GM19099 (cell line): ENCODE measurements around the gene RAB8B.

Source experiments
- POLR2A ChIP-seq: IDR thresholded peaks from 3 replicates; pipeline ENCODE4 v1.6.1; 2011; ENCODE audit warnings: low read depth; ENCODE audit not compliant: insufficient read length; ENCODE audit errors: extremely low read depth

The RAB8B gene

GRCh38 chr15:63296195-63296594, 106.8 kb downstream of the RAB8B start:
- TF ChIP-seq POLR2A, result no peak

DNA sequence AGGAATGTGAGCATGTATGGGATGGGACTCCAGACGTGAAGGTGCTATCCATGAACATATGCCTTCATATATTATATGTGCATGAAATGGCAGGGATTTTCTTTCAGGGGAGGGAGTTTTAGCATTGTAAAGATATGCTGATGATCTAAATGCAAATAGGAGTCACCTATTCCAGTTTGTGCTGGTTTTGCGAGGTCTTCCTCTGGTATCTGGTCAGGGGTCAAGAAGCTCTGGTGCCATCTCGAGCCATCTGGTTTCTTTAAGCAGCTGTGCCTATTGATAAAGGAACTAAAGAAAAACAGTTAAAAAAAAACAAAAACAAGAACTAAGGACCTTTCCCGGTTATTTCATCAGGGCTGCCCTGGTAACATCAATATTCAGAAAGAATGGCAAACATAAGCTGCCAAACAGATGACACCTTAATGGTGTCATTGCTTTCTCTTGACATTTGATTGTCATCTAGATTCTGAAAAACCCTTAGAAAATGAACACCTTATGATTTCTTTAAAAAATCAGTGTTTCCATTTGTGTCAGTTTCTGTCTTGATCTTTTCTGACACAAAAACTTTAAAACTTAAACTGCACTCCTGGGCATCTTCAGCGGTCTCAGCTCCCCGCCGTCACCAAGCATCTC, 110.7 kb downstream of the RAB8B start:
- TF ChIP-seq POLR2A, result no peak

GRCh38 chr15:63301088-63301487, 111.7 kb downstream of the RAB8B start:
- no peak for TF ChIP-seq POLR2A

DNA sequence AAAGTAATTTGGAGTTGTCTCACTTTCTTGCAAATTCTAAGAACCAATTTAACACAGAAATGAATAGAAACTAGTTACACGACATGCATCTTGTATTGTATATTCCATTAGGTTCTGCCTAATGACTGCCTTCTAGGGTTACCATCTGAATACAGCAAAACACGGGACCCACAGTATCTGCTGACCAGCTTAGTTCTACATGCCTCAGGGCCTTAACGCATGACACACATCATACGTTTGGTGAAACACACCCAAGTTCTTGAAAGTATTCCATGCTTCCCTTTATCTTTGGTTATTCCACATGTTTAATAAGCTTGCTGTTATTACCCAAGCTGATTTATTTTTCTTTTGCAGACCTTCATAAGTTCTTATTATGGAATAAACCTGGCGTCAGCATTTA, 115.9 kb downstream of the RAB8B start:
- TF ChIP-seq POLR2A, result no peak

DNA sequence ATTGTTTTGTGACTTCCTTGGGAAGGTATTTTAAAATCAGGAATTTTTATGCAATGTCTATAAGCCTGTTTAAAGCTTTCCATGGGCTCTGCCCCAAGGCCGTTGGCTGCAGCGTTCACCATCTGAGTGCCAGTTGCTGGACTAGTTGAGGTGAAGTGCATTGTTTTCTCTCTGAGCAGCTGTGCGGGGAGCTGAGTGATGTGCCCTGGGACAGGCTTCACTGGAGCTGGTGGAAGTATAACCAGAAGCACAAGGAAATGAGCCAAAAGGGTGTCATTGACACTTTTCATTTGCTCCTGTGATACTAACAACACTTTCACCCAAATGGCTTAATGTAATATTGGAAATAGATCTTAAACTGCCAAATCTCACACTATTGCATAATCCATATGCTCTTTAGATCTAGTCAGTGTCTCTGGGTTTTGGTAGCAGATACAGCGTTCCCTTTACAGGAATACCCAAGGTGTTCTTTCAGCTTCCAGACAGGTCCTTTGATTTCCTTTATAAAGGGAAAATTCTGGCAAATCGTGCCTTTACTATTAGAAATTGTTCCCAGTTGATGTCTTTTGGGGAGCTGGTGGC, 117.2 kb downstream of the RAB8B start:
- TF ChIP-seq POLR2A, result no peak

DNA sequence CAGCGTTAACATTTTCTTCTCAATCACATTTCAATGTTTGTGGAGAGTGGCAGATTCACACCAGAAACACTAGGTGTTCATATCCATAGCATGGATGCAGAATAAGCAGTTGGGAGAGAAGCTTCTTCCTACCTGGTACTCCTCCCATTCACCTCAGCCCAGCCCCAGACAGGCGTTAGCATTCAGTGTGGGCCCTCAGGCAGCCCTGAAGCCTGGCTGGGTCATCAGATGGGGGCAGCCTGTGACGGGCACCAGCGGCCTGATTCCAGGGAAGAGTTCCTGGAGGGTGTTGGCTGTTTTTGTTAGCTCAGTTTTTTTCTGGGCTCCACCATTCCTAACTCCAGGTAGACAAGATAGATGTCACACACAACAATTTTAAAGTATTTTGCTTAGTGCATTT, 119.1 kb downstream of the RAB8B start:
- no peak for TF ChIP-seq POLR2A

- TF ChIP-seq POLR2A, result no peak
Measured at GRCh38 chr15:63308947-63309346, 119.5 kb downstream of the RAB8B start.

DNA sequence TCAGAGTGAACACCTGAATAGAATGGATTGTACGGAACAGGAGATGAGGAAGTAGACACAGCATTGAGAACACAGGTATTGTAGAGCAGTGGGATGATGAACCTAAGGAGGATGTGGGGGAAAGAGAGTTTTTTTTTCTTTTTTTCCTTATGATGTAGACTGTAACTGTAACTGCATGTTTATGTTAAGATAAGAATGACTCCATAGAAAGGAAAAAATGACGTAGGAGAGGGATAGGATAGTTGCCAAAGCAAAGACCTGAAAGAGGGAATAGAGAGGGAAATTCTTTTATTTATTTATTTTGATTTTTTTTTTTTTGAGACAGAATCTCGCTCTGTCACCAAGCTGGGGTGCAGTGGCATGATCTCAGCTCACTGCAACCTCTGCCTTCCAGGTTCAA, 121.2 kb downstream of the RAB8B start:
- no peak for TF ChIP-seq POLR2A

GRCh38 chr15:63312286-63312685, 122.9 kb downstream of the RAB8B start:
- no peak for TF ChIP-seq POLR2A

GRCh38 chr15:63313825-63314224, 124.4 kb downstream of the RAB8B start:
- no peak for TF ChIP-seq POLR2A

DNA sequence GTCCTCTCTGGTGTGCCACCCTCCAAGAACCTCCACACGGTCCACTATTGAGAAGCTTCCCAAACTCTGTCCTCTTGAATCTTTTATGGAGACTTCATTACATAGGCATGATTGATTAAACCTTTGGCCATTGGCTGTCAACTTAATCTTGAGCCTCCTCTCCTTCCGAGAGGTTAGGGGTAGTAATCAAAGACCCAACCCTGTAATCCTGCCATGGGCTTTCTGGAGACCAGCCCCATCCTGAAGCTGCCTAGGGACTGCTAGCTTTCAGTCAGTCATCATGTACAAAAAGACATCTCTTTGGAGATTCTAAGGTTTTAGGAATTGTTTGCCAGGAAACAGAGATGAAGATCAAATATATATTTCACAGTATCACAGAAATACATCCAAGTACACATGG, 125.0 kb downstream of the RAB8B start:
- TF ChIP-seq POLR2A, result no peak
